Endodermal cell (in vitro differentiated cells): ENCODE measurements around the gene SGMS2. TPM values are rescaled to one million over a fixed set of nuclear protein-coding genes. Genes with fewer than 3 reads are reported as not detected.

Source experiments
- DNase-seq: peaks from one replicate; pipeline ENCODE4 v3.0.0-alpha.2; 2017
- H3K27ac ChIP-seq: 2 replicates; pipeline ENCODE4 v1.5.1; 2013; ENCODE audit warnings: mild to moderate bottlenecking, low read depth, low read length, moderate library complexity
- H3K27me3 ChIP-seq: 2 replicates; pipeline ENCODE4 v1.6.1; 2013; ENCODE audit warnings: mild to moderate bottlenecking, low read length, moderate library complexity; ENCODE audit not compliant: insufficient read depth, control insufficient read depth, poor library complexity, severe bottlenecking
- H3K36me3 ChIP-seq: 2 replicates; pipeline ENCODE4 v1.7.0; 2013; ENCODE audit warnings: mild to moderate bottlenecking, low read length, moderate library complexity; ENCODE audit not compliant: control insufficient read depth, insufficient read depth
- H3K4me1 ChIP-seq: one replicate; pipeline ENCODE4 v1.7.0; 2013; ENCODE audit warnings: low read length; ENCODE audit not compliant: control insufficient read depth, insufficient read depth
- H3K4me3 ChIP-seq: 2 replicates; pipeline ENCODE4 v1.5.1; 2013; ENCODE audit warnings: mild to moderate bottlenecking, low read length, moderate library complexity
- H3K9ac ChIP-seq: 2 replicates; pipeline ENCODE4 v1.6.1; 2013; ENCODE audit warnings: mild to moderate bottlenecking, low read length, moderate library complexity; ENCODE audit not compliant: poor library complexity, severe bottlenecking; ENCODE audit errors: extremely low read depth
- H3K9me3 ChIP-seq: 2 replicates; pipeline ENCODE4 v1.6.1; 2013; ENCODE audit warnings: mild to moderate bottlenecking, low read length, moderate library complexity; ENCODE audit not compliant: control insufficient read depth
- H3K27ac Mint-ChIP-seq: 2 replicates; pipeline ENCODE4 v1.8.0; 2020; ENCODE audit warnings: mixed read lengths
- H3K27me3 Mint-ChIP-seq: 2 replicates; pipeline ENCODE4 v1.8.0; 2021; ENCODE audit warnings: mild to moderate bottlenecking, mixed read lengths; ENCODE audit not compliant: insufficient read depth
- H3K36me3 Mint-ChIP-seq: 2 replicates; pipeline ENCODE4 v1.8.0; 2020; ENCODE audit warnings: low read depth, mixed read lengths
- H3K4me1 Mint-ChIP-seq: 2 replicates; pipeline ENCODE4 v1.8.0; 2020; ENCODE audit warnings: mixed read lengths
- H3K4me3 Mint-ChIP-seq: 2 replicates; pipeline ENCODE4 v1.8.0; 2020; ENCODE audit warnings: mild to moderate bottlenecking, moderate library complexity, mixed read lengths
- H3K9me3 Mint-ChIP-seq: 2 replicates; pipeline ENCODE4 v1.8.0; 2020; ENCODE audit warnings: mild to moderate bottlenecking, mixed read lengths
- CTCF ChIP-seq: fragments of 200-600 bp; sonication (generic); conservative IDR thresholded peaks from 2 replicates; pipeline ENCODE4 v1.5.0; 2021; ENCODE audit warnings: antibody characterized with exemption, mild to moderate bottlenecking
- WGBS, 2 experiments: methylation state at CpG; one replicate each; pipeline versions ENCODE4 v1.1.5 to v1.1.7; 2013; ENCODE audit warnings: missing lambda C conversion rate in 2 of 2, mixed read lengths in 1 of 2; ENCODE audit not compliant: insufficient coverage in 1 of 2, insufficient read length in 1 of 2; 5-methylcytosine and 5-hydroxymethylcytosine counted together
- total RNA-seq, 2 donors: library from RNA; stranded (reverse); fragmentation: NEBNext Ultra II Directional in 1 of 2; extraction: Animal tissue kit (Norgen Biotek cat#: 25700) in 1 of 2; gene quantifications; 2 replicates in 1 of 2; 3 replicates in 1 of 2; pipeline ENCODE4 v1.2.1, GENCODE V29; 2021

Gene SGMS2
- total RNA-seq, 2 donors from 2014 or later, result 0.11 to 0.62 TPM

- H3K9me3 ChIP-seq, result peaks cover 4% of the 10 kb centered on the region
- H3K36me3 ChIP-seq, result no peaks in the 10 kb centered on the region
- Mint-ChIP-seq H3K36me3 (no peaks in the 10 kb centered on the region), H3K9me3 (no peaks in the 10 kb centered on the region), H3K27ac (no peak overlapping the region), H3K27me3 (no peaks in the 10 kb centered on the region), H3K4me1 (peaks cover 7% of the 10 kb centered on the region), H3K4me3 (no peak overlapping the region)
- WGBS, 2 experiments, result 95 to 100% methylated on average over 1 to 3 of the region's 3 CpGs
- DNase-seq, result no peak
- no peaks in the 10 kb centered on the region for H3K27me3 ChIP-seq
- no peak for TF ChIP-seq CTCF
- no peak overlapping the region for H3K9ac ChIP-seq
- no peaks in the 10 kb centered on the region for H3K4me1 ChIP-seq
- H3K4me3 ChIP-seq, result no peak overlapping the region
- H3K27ac ChIP-seq, result no peak overlapping the region
Measured at GRCh38 chr4:107877361-107877760, 52.6 kb downstream of the SGMS2 start.

- no peak for TF ChIP-seq CTCF
- Histone ChIP-seq H3K9me3 (peaks cover 53% of the 10 kb centered on the region), H3K27me3 (no peaks in the 10 kb centered on the region), H3K4me3 (no peak overlapping the region), H3K27ac (no peak overlapping the region), H3K9ac (no peak overlapping the region), H3K36me3 (no peaks in the 10 kb centered on the region), H3K4me1 (no peaks in the 10 kb centered on the region)
- Mint-ChIP-seq H3K9me3 (peaks cover 45% of the 10 kb centered on the region), H3K36me3 (peaks cover 8% of the 10 kb centered on the region), H3K4me1 (no peaks in the 10 kb centered on the region), H3K27ac (no peak overlapping the region), H3K27me3 (no peaks in the 10 kb centered on the region), H3K4me3 (no peak overlapping the region)
- DNase-seq, result no peak
Measured at GRCh38 chr4:107885865-107886264, 61.1 kb downstream of the SGMS2 start.

- no peaks in the 10 kb centered on the region for H3K27me3 Mint-ChIP-seq
- Histone ChIP-seq H3K27ac (no peak overlapping the region), H3K27me3 (no peaks in the 10 kb centered on the region), H3K36me3 (no peaks in the 10 kb centered on the region), H3K9ac (no peak overlapping the region), H3K4me3 (no peak overlapping the region), H3K4me1 (no peaks in the 10 kb centered on the region), H3K9me3 (peaks cover 68% of the 10 kb centered on the region)
- H3K27ac Mint-ChIP-seq, result no peak overlapping the region
- WGBS, 2 experiments, result 26 to 43% methylated on average over 2 of the region's 2 CpGs
- peaks cover 63% of the 10 kb centered on the region for H3K9me3 Mint-ChIP-seq
- no peak overlapping the region for H3K4me3 Mint-ChIP-seq
- TF ChIP-seq CTCF, result no peak
- no peaks in the 10 kb centered on the region for H3K4me1 Mint-ChIP-seq
- H3K36me3 Mint-ChIP-seq, result peaks cover 10% of the 10 kb centered on the region
- no peak for DNase-seq
Measured at GRCh38 chr4:107888237-107888636, 63.5 kb downstream of the SGMS2 start.
